Measurements from ENCODE around the gene ARHGAP15. TPM values are rescaled to one million over a fixed set of nuclear protein-coding genes. Genes with fewer than 3 reads are reported as not detected.
A peak's percentile ranks its signal among the peaks of the same experiment; 100 is the strongest.

The ARHGAP15 gene
- total RNA-seq, 2 donors from 2014 or later = 0.86 TPM; not detected in 1

- Histone ChIP-seq H3K4me1 (ENCODE audit: control insufficient read depth, insufficient read depth, low read length) (no peaks in the 10 kb centered on the region), H3K27me3 (ENCODE audit: control insufficient read depth, insufficient read depth, low read length, poor library complexity, severe bottlenecking) (no peaks in the 10 kb centered on the region), H3K27ac (ENCODE audit: low read depth, low read length) (no peak overlapping the region), H3K36me3 (ENCODE audit: control insufficient read depth, insufficient read depth, low read length) (no peaks in the 10 kb centered on the region), H3K9me3 (ENCODE audit: control insufficient read depth, low read length) (no peaks in the 10 kb centered on the region), H3K4me3 (ENCODE audit: low read length) (no peak overlapping the region), H3K9ac (ENCODE audit: extremely low read depth, low read length, poor library complexity, severe bottlenecking) (no peak overlapping the region)
- Mint-ChIP-seq H3K9me3 (no peaks in the 10 kb centered on the region), H3K27ac (no peak overlapping the region), H3K36me3 (ENCODE audit: low read depth) (no peaks in the 10 kb centered on the region), H3K4me3 (no peak overlapping the region), H3K27me3 (ENCODE audit: insufficient read depth) (no peaks in the 10 kb centered on the region), H3K4me1 (peaks cover 10% of the 10 kb centered on the region)
- TF ChIP-seq, protein P1, sequence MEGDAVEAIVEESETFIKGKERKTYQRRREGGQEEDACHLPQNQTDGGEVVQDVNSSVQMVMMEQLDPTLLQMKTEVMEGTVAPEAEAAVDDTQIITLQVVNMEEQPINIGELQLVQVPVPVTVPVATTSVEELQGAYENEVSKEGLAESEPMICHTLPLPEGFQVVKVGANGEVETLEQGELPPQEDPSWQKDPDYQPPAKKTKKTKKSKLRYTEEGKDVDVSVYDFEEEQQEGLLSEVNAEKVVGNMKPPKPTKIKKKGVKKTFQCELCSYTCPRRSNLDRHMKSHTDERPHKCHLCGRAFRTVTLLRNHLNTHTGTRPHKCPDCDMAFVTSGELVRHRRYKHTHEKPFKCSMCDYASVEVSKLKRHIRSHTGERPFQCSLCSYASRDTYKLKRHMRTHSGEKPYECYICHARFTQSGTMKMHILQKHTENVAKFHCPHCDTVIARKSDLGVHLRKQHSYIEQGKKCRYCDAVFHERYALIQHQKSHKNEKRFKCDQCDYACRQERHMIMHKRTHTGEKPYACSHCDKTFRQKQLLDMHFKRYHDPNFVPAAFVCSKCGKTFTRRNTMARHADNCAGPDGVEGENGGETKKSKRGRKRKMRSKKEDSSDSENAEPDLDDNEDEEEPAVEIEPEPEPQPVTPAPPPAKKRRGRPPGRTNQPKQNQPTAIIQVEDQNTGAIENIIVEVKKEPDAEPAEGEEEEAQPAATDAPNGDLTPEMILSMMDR (conservative IDR thresholded peaks at IDR 0.05) = no peak
- DNase-seq = no peak
Observed at GRCh38 chr2:143279672-143280071, 150.5 kb downstream of the ARHGAP15 start.

GRCh38 chr2:143280097-143280757 lies 151.0 kb downstream of the ARHGAP15 start:
- H3K9ac ChIP-seq (ENCODE audit: extremely low read depth, low read length, poor library complexity, severe bottlenecking) = no peak overlapping the region
- no peak overlapping the region for H3K27ac ChIP-seq (ENCODE audit: low read depth, low read length)
- Mint-ChIP-seq H3K9me3 (no peaks in the 10 kb centered on the region), H3K4me1 (peaks cover 10% of the 10 kb centered on the region), H3K4me3 (no peak overlapping the region), H3K27ac (no peak overlapping the region), H3K27me3 (ENCODE audit: insufficient read depth) (no peaks in the 10 kb centered on the region), H3K36me3 (ENCODE audit: low read depth) (no peaks in the 10 kb centered on the region)
- H3K4me1 ChIP-seq (ENCODE audit: control insufficient read depth, insufficient read depth, low read length) = no peaks in the 10 kb centered on the region
- no peak overlapping the region for H3K4me3 ChIP-seq (ENCODE audit: low read length)
- no peaks in the 10 kb centered on the region for H3K9me3 ChIP-seq (ENCODE audit: control insufficient read depth, low read length)
- DNase-seq = no peak
- TF ChIP-seq, protein P1 (conservative IDR thresholded peaks at IDR 0.05) = no peak
- H3K36me3 ChIP-seq (ENCODE audit: control insufficient read depth, insufficient read depth, low read length) = no peaks in the 10 kb centered on the region
- WGBS, 2 experiments (ENCODE audit: insufficient coverage in 1 of 2, insufficient read length in 1 of 2) = 89 to 100% methylated on average over 1 to 2 of the region's 3 CpGs
- H3K27me3 ChIP-seq (ENCODE audit: control insufficient read depth, insufficient read depth, low read length, poor library complexity, severe bottlenecking) = no peaks in the 10 kb centered on the region

- 89 to 100% methylated on average over 3 to 6 of the region's 6 CpGs for WGBS, 2 experiments (ENCODE audit: insufficient coverage in 1 of 2, insufficient read length in 1 of 2)
- peak; percentile 84 for DNase-seq
Observed at GRCh38 chr2:143282684-143283083, 153.5 kb downstream of the ARHGAP15 start.

More at GRCh38 chr2:143282684-143283083, 153.5 kb downstream of the ARHGAP15 start:
- peaks cover 4% of the 10 kb centered on the region for H3K4me1 Mint-ChIP-seq
- H3K27ac ChIP-seq (ENCODE audit: low read depth, low read length) = no peak overlapping the region
- H3K4me3 ChIP-seq (ENCODE audit: low read length) = no peak overlapping the region
- no peak overlapping the region for H3K9ac ChIP-seq (ENCODE audit: extremely low read depth, low read length, poor library complexity, severe bottlenecking)
- H3K27me3 Mint-ChIP-seq (ENCODE audit: insufficient read depth) = no peaks in the 10 kb centered on the region
- H3K4me3 Mint-ChIP-seq = no peak overlapping the region
- H3K4me1 ChIP-seq (ENCODE audit: control insufficient read depth, insufficient read depth, low read length) = no peaks in the 10 kb centered on the region
- no peaks in the 10 kb centered on the region for H3K9me3 Mint-ChIP-seq
- H3K27me3 ChIP-seq (ENCODE audit: control insufficient read depth, insufficient read depth, low read length, poor library complexity, severe bottlenecking) = no peaks in the 10 kb centered on the region
- H3K27ac Mint-ChIP-seq = no peak overlapping the region
- no peaks in the 10 kb centered on the region for H3K9me3 ChIP-seq (ENCODE audit: control insufficient read depth, low read length)
- no peaks in the 10 kb centered on the region for H3K36me3 Mint-ChIP-seq (ENCODE audit: low read depth)
- TF ChIP-seq, protein P1 (conservative IDR thresholded peaks at IDR 0.05) = peak; percentile 77
- H3K36me3 ChIP-seq (ENCODE audit: control insufficient read depth, insufficient read depth, low read length) = no peaks in the 10 kb centered on the region
